NT2/D1 (cell line): ENCODE measurements around the gene PRKAR2B.

ENCODE experiments used
- DNase-seq: peaks from one replicate; pipeline ENCODE4 v3.0.0-alpha.2; 2011; ENCODE audit warnings: low read depth, low spot score
- H3K27me3 ChIP-seq: 2 replicates; pipeline ENCODE4 v1.6.0; 2011; ENCODE audit warnings: mild to moderate bottlenecking; ENCODE audit not compliant: insufficient read length, insufficient read depth
- H3K36me3 ChIP-seq: 2 replicates; pipeline ENCODE4 v1.6.1; 2011; ENCODE audit warnings: mild to moderate bottlenecking, low read length, mixed read lengths; ENCODE audit not compliant: insufficient read depth, insufficient read length
- H3K4me1 ChIP-seq: 2 replicates; pipeline ENCODE4 v1.5.1; 2011; ENCODE audit not compliant: insufficient read depth, insufficient read length
- H3K4me3 ChIP-seq: 2 replicates; pipeline ENCODE4 v1.5.1; 2011; ENCODE audit warnings: low read depth; ENCODE audit not compliant: insufficient read length
- H3K9ac ChIP-seq: 2 replicates; pipeline ENCODE4 v1.6.0; 2011; ENCODE audit warnings: low read depth; ENCODE audit not compliant: insufficient read length
- H3K9me3 ChIP-seq: 2 replicates; pipeline ENCODE4 v1.5.1; 2011; ENCODE audit warnings: mild to moderate bottlenecking, low read length; ENCODE audit not compliant: insufficient read depth
- SUZ12 ChIP-seq: IDR thresholded peaks from 2 replicates; pipeline ENCODE4 v1.6.1; 2011; ENCODE audit not compliant: insufficient read length, insufficient read depth; ENCODE audit errors: extremely low read depth
- YY1 ChIP-seq: IDR thresholded peaks from 2 replicates; pipeline ENCODE4 v1.6.1; 2011; ENCODE audit not compliant: insufficient read length, insufficient read depth
- ZNF274 ChIP-seq: IDR thresholded peaks from 2 replicates; pipeline ENCODE4 v1.6.1; 2011; ENCODE audit warnings: mild to moderate bottlenecking, low read depth, low read length

PRKAR2B gene

GRCh38 chr7:107075863-107076574 is 31.5 kb downstream of the PRKAR2B start:
- no peak for TF ChIP-seq YY1
- no peak for TF ChIP-seq ZNF274
- TF ChIP-seq SUZ12: no peak

GRCh38 chr7:107076781-107077698 is 32.5 kb downstream of the PRKAR2B start:
- no peak overlapping the region for H3K4me3 ChIP-seq
- no peak for DNase-seq
- no peak overlapping the region for H3K9ac ChIP-seq
- H3K9me3 ChIP-seq: no peaks in the 10 kb centered on the region
- TF ChIP-seq SUZ12 (no peak), ZNF274 (no peak), YY1 (no peak)
- no peaks in the 10 kb centered on the region for H3K27me3 ChIP-seq
- H3K36me3 ChIP-seq: no peaks in the 10 kb centered on the region
- H3K4me1 ChIP-seq: no peaks in the 10 kb centered on the region

More at GRCh38 chr7:107075863-107076574, 31.5 kb downstream of the PRKAR2B start:
- H3K9ac ChIP-seq: no peak overlapping the region
- no peaks in the 10 kb centered on the region for H3K9me3 ChIP-seq
- no peaks in the 10 kb centered on the region for H3K27me3 ChIP-seq
- no peak for DNase-seq
- H3K4me1 ChIP-seq: no peaks in the 10 kb centered on the region
- no peaks in the 10 kb centered on the region for H3K36me3 ChIP-seq
- no peak overlapping the region for H3K4me3 ChIP-seq

DNA sequence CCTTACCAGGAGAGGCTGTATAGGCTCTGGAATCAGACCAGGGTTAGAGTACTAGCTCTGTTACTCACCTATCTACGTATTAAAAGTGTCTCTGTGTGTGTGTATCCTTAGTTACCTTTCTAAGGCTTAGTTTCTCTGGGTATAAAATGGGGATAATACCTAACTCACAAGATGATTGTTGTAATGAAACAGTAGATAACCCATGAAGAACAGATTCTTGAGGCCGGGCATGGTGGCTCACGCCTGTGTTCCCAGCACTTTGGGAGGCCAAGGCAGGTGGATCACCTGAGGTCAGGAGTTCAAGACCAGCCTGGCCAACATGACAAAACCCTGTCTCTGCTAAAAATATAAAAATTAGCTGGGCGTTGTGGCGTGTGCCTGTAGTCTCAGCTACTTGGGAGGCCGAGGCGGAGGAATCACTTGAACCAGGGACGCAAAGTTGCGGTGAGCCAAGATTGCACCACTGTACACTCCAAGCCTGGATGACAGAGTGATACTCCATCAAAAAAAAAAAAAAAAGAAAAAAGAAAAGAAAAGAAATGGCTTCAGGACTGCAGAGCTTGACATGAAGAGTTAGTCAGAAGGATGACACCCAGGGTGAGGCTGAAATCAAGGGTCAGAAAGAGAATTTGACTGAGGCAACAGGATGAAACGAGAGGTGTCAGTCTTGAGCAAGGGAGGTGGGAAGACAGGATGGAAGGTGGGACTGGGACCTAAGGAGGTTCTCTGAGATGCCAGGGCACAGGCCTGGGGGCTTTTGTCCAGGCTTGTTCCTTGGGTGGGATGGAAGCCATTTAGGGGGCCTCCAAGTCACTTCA is 33.4 kb downstream of the PRKAR2B start:
- H3K4me1 ChIP-seq: no peaks in the 10 kb centered on the region
- DNase-seq: no peak
- no peaks in the 10 kb centered on the region for H3K36me3 ChIP-seq
- H3K4me3 ChIP-seq: no peak overlapping the region
- no peaks in the 10 kb centered on the region for H3K27me3 ChIP-seq
- no peak overlapping the region for H3K9ac ChIP-seq
- H3K9me3 ChIP-seq: no peaks in the 10 kb centered on the region
- TF ChIP-seq YY1 (no peak), SUZ12 (no peak), ZNF274 (no peak)

DNA sequence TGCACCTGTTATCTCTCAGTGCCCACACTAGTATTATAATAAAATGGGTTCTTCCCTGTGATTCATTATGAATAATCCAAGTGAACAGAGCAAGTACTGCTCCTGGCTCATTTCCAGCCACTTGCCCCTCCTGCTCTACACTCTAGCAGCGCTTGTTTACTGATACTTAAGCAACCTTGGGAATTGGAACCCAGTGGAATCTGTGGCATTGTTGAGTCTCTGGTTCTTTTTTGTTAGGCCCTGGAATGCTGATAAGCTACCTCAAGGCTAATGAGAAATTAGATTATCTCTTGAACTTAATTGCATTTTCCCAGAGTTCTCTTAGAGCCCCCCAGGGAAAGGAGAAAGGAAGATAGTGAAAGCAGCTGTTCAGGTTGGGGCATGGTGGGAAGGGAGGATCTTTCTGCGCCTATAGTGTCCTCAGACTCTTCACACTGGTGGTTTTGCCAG is 34.0 kb downstream of the PRKAR2B start:
- H3K9ac ChIP-seq: no peak overlapping the region

GRCh38 chr7:107079212-107079940 is 34.9 kb downstream of the PRKAR2B start:
- Histone ChIP-seq H3K9me3 (no peaks in the 10 kb centered on the region), H3K36me3 (no peaks in the 10 kb centered on the region), H3K4me3 (no peak overlapping the region), H3K9ac (no peak overlapping the region), H3K4me1 (no peaks in the 10 kb centered on the region), H3K27me3 (no peaks in the 10 kb centered on the region)
- TF ChIP-seq ZNF274: no peak
- no peak for DNase-seq

More for the DNA sequence above, 34.0 kb downstream of the PRKAR2B start:
- H3K9me3 ChIP-seq: no peaks in the 10 kb centered on the region
- no peak overlapping the region for H3K4me3 ChIP-seq
- no peaks in the 10 kb centered on the region for H3K4me1 ChIP-seq
- no peaks in the 10 kb centered on the region for H3K27me3 ChIP-seq
- TF ChIP-seq YY1 (no peak), SUZ12 (no peak), ZNF274 (no peak)
- DNase-seq: peak; percentile 20
- H3K36me3 ChIP-seq: no peaks in the 10 kb centered on the region

GRCh38 chr7:107080099-107080505 is 35.6 kb downstream of the PRKAR2B start:
- H3K27me3 ChIP-seq: no peaks in the 10 kb centered on the region
- TF ChIP-seq YY1 (no peak), SUZ12 (no peak), ZNF274 (no peak)
- H3K9me3 ChIP-seq: no peaks in the 10 kb centered on the region
- H3K36me3 ChIP-seq: no peaks in the 10 kb centered on the region
- no peak for DNase-seq
- no peak overlapping the region for H3K9ac ChIP-seq
- no peaks in the 10 kb centered on the region for H3K4me1 ChIP-seq
- H3K4me3 ChIP-seq: no peak overlapping the region
